ENCODE measurements around the gene PDLIM1. TPM values are rescaled to one million over a fixed set of nuclear protein-coding genes. Genes with fewer than 3 reads are reported as not detected.

The PDLIM1 gene
- total and polyA plus RNA-seq, 8 donors = 44.1 to 120 (median 55.9) TPM

DNA sequence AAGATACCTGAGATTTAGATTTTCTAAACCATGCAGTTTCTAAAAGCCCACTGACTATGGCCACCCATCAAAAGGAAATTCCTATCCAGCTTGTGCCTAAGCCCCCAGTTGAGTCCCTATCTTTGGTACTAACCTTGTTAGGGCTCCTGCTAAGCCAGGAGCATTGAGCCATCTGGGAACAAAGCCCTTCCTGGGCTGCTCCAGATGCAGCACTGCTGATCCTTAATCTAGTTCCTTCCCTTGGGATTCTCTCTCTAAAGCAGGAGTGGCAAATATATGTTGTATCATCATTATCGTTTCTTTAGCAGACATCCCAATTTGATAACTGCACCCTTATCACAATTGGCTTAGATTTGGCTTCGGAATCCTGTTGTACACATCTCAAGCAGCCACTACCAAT is 24.7 kb upstream of the PDLIM1 start:
- Histone ChIP-seq H3K36me3 (no peaks in the 10 kb centered on the region), H3K4me3 (no peak overlapping the region), H3K9me3 (no peaks in the 10 kb centered on the region), H3K27me3 (no peaks in the 10 kb centered on the region), H3K27ac (no peak overlapping the region), H3K4me1 (peaks cover 0 to 12% (median 6%) of the 10 kb centered on the region in 3 donors)
- ATAC-seq (no peak), DNase-seq (no peak), FAIRE-seq (no peak)
- intact Hi-C loops (cut with DNase I) = no loop called here
- TF ChIP-seq, protein P1, sequence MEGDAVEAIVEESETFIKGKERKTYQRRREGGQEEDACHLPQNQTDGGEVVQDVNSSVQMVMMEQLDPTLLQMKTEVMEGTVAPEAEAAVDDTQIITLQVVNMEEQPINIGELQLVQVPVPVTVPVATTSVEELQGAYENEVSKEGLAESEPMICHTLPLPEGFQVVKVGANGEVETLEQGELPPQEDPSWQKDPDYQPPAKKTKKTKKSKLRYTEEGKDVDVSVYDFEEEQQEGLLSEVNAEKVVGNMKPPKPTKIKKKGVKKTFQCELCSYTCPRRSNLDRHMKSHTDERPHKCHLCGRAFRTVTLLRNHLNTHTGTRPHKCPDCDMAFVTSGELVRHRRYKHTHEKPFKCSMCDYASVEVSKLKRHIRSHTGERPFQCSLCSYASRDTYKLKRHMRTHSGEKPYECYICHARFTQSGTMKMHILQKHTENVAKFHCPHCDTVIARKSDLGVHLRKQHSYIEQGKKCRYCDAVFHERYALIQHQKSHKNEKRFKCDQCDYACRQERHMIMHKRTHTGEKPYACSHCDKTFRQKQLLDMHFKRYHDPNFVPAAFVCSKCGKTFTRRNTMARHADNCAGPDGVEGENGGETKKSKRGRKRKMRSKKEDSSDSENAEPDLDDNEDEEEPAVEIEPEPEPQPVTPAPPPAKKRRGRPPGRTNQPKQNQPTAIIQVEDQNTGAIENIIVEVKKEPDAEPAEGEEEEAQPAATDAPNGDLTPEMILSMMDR (IDR thresholded peaks at IDR 0.05) = no peak
- 65 to 74% methylated on average over 2 of the region's 2 CpGs for WGBS, 2 donors

DNA sequence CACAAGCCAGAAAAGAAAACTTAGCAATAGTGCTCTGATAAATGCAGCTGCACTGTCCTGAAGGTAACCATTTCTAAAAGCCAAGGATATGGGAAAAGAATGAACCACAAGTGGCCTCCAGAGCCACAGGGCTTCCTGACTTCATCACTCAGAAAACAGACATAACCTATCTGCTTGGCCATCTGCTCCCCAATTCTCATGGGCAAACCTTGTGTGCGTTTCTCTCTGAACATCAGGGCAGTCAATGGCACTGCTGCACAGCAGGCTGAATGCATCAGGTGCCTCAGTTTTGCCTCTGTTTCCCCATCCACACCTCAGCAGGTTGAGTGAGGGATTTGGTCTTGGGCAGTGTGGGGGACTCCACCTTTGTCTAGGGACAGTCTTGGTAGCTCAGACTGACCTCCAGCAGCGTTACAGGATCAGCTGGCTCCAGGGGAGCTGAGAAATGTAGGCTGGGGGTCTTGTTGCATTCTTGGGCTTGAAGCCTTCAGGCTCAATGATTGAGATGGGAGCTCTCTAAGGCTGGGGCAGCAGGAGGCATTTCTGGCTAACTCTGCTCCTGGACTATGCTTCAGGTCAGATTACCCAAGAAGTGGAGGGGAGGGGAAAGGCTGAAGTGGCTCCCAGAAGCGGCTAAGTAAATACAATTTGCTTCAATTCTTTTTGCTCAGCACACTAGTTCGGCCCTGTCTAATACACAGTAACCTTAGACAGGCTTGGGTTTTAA is 23.6 kb upstream of the PDLIM1 start:
- intact Hi-C loops (cut with DNase I) = no loop called here
- Histone ChIP-seq H3K4me3 (no peak overlapping the region), H3K4me1 (peaks cover under 1 to 20% (median 6%) of the 10 kb centered on the region in 3 donors), H3K9me3 (no peaks in the 10 kb centered on the region), H3K36me3 (no peaks in the 10 kb centered on the region), H3K27me3 (no peaks in the 10 kb centered on the region), H3K27ac (no peak overlapping the region)
- no peak for DNase-seq
- no peak for FAIRE-seq
- WGBS, 2 donors = 93 to 96% methylated on average over 4 of the region's 4 CpGs
- TF ChIP-seq, protein P1 (IDR thresholded peaks at IDR 0.05) = no peak
- ATAC-seq = no peak

DNA sequence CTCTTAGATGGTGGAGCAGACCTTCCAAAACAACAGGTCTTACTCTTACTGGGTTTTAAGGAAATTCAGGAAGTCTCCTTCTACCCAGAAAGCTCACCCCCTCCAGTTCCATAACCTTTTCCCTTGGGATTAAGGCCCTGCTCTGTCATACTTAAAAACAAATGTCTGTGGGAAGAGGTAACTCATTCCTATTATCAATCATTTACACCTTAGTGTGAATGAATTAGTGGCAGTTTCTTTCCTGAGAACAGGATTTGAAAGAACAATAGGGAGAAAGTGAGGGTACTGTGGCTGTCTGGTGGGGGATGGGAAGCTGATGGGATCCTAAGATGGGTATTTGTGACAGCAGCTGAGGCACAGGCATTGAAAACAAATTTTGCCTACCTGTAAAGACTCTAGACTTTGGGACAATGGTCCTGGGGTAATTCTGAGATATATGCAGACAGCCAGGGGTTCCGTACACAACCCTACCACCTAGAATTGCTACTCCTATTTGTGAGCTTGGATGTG is 22.2 kb upstream of the PDLIM1 start:
- ATAC-seq (no peak), DNase-seq (no peak), FAIRE-seq (no peak)
- Histone ChIP-seq H3K27me3 (no peaks in the 10 kb centered on the region), H3K4me1 (peaks cover 5 to 29% (median 6%) of the 10 kb centered on the region in 3 donors), H3K9me3 (no peaks in the 10 kb centered on the region), H3K36me3 (no peaks in the 10 kb centered on the region), H3K27ac (peak overlapping the region in 2 of 4 donors; percentile 26 to 27), H3K4me3 (no peak overlapping the region)
- TF ChIP-seq, protein P1 (IDR thresholded peaks at IDR 0.05) = no peak
- WGBS, 2 donors = 93 to 100% methylated on average over 1 of the region's 1 CpG
- intact Hi-C loops (cut with DNase I) = no loop called here

DNA sequence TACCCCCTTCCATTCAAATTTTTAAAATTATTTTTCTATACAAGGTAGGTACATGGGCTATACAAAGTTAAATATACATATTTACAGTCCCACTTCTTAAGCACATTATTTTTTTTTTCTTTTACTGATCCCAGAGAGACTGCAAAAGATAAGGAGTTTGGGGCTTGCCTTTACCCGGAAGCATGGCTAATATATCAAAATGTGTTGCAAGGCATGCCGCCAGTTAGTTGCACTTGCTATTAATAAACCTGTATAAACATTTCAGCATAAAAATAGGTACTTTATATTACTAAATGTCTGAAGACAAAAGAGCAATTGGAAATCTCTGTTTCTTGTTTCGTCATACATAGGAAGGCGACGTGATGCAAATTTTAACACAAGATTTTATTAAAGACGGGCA is 21.5 kb upstream of the PDLIM1 start:
- no peaks in the 10 kb centered on the region for H3K27me3 ChIP-seq
- peak overlapping the region in 2 of 4 donors; percentile 26 to 27 for H3K27ac ChIP-seq
- DNase-seq (peak in 3 of 6 donors; percentile 33 to 62 (median 43)), FAIRE-seq (no peak), ATAC-seq (peak in 3 of 4 donors; percentile 58 to 74 (median 61))
- no peaks in the 10 kb centered on the region for H3K9me3 ChIP-seq
- TF ChIP-seq, protein P1 (IDR thresholded peaks at IDR 0.05) = no peak
- intact Hi-C loops (cut with DNase I) = no loop called here
- peaks cover 5 to 33% (median 6%) of the 10 kb centered on the region in 3 donors for H3K4me1 ChIP-seq
- H3K36me3 ChIP-seq = no peaks in the 10 kb centered on the region
- H3K4me3 ChIP-seq = no peak overlapping the region
- WGBS, 2 donors = 18 to 20% methylated on average over 6 of the region's 6 CpGs

DNA sequence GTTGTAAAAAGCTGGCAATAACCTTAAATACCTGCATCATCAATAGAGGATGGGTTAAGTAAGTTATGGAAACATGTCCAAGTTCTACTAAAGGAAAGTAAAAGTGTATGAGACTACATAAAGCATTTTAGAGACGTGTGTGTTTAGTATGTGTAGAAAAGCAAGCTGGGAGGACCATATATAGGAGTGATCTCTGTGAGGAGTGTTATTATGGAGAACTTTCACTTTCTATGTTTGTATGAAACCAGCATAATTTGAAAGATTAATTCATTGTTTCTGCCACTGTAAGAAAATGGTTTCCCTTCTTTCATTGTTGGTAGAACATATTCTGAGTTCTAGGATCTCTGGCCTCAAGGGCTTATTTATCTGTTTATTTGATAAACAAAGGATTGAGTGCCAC is 19.2 kb upstream of the PDLIM1 start:
- no peaks in the 10 kb centered on the region for H3K36me3 ChIP-seq
- FAIRE-seq (no peak), ATAC-seq (no peak), DNase-seq (no peak)
- TF ChIP-seq, protein P1 (IDR thresholded peaks at IDR 0.05) = no peak
- peak overlapping the region in 1 of 4 donors; percentile 80 for H3K27ac ChIP-seq
- H3K4me3 ChIP-seq = no peak overlapping the region
- H3K27me3 ChIP-seq = no peaks in the 10 kb centered on the region
- 72 to 84% methylated on average over 1 of the region's 1 CpG for WGBS, 2 donors
- peaks cover 6 to 37% (median 13%) of the 10 kb centered on the region in 3 donors for H3K4me1 ChIP-seq
- no peaks in the 10 kb centered on the region for H3K9me3 ChIP-seq
- intact Hi-C loops (cut with DNase I) = no loop called here

Measured in pancreas (tissue), 10 donors.